Measurements from ENCODE around the gene CENPI. TPM values are rescaled to one million over a fixed set of nuclear protein-coding genes. Genes with fewer than 3 reads are reported as not detected.

CENPI gene
- total RNA-seq, 1 experiment from 2014 or later, result 15.3 TPM

DNA sequence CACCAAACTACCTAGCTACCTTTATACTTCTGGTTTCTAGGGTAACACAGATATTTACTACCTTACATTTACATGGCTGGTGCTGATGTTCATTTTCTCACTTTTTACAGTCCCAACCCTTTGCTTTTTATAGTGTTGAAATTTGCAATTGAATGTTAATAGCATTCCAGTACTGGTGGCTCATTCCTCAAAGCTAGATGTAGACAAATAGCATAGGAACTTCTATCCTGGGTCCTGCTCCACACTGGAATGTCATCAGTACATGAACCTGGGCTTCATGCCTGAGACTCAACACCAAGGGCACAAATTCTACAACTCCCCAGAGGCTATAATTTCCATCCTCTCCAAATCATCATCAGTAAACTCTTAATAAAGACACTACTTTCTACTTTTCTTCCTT, 35.8 kb upstream of the CENPI start:
- H3K4me2 ChIP-seq (ENCODE audit: low read length), result no peak overlapping the region
- CTCF ChIA-PET, result no interaction called here

More for the DNA sequence above, 35.8 kb upstream of the CENPI start:
- ATAC-seq (no peak), DNase-seq (ENCODE audit: low read depth, low spot score) (no peak)
- Histone ChIP-seq H3K27me3 (ENCODE audit: insufficient read depth, low read length) (no peaks in the 10 kb centered on the region), H3K4me1 (ENCODE audit: control insufficient read depth in 1 of 2, insufficient read depth in 2 of 2, low read length in 2 of 2) (peaks cover 0 to under 1% of the 10 kb centered on the region in 2 experiments; a peak in 1 of 4 replicates), H3K9me3 (ENCODE audit: control insufficient read depth in 1 of 2, insufficient read depth in 1 of 2, low read depth in 1 of 2, low read length in 2 of 2) (no peaks in the 10 kb centered on the region), H3K27ac (ENCODE audit: low read depth, low read length) (no peak overlapping the region), H2AFZ (ENCODE audit: low read depth, low read length, poor library complexity, severe bottlenecking) (no peak overlapping the region), H3K36me3 (ENCODE audit: control insufficient read depth in 1 of 2, insufficient read depth in 2 of 2, low read length in 2 of 2) (no peaks in the 10 kb centered on the region), H3K9me2 (ENCODE audit: insufficient read depth) (no peaks in the 10 kb centered on the region), H3K4me3 (replicated peaks in 1 of 2; ENCODE audit: low read depth in 1 of 2, low read length in 2 of 2) (no peak overlapping the region), H3K79me2 (ENCODE audit: insufficient read depth, low read length) (no peaks in the 10 kb centered on the region), H4K20me1 (ENCODE audit: insufficient read depth) (no peaks in the 10 kb centered on the region), H3K9ac (ENCODE audit: low read length) (no peak overlapping the region)
- intact Hi-C loops (cut with micrococcal nuclease), result no loop called here
- ChIA-PET POLR2A (no interaction called here), RAD21 (ENCODE audit: low non-redundant PET in 1 of 2, low total read pairs in 2 of 2, uncharacterized antibody in 2 of 2, unreplicated experiment in 2 of 2) (no interaction called here)
- BruUV-seq (replicated peaks), result no TSS peak
- TF ChIP-seq EZH2 (IDR thresholded peaks at IDR 0.05) (no peak), FOSL1 (IDR thresholded peaks at IDR 0.05; ENCODE audit: low read depth) (no peak), YY1 (IDR thresholded peaks at IDR 0.05; ENCODE audit: extremely low read depth, insufficient replicate concordance, low read depth, low read length) (no peak), SP1 (IDR thresholded peaks at IDR 0.05; ENCODE audit: low read depth) (no peak), EGR1 (IDR thresholded peaks at IDR 0.05; ENCODE audit: low read depth) (no peak), CEBPB (IDR thresholded peaks at IDR 0.05; ENCODE audit: low read depth) (no peak)
- TF ChIP-seq, protein P1, sequence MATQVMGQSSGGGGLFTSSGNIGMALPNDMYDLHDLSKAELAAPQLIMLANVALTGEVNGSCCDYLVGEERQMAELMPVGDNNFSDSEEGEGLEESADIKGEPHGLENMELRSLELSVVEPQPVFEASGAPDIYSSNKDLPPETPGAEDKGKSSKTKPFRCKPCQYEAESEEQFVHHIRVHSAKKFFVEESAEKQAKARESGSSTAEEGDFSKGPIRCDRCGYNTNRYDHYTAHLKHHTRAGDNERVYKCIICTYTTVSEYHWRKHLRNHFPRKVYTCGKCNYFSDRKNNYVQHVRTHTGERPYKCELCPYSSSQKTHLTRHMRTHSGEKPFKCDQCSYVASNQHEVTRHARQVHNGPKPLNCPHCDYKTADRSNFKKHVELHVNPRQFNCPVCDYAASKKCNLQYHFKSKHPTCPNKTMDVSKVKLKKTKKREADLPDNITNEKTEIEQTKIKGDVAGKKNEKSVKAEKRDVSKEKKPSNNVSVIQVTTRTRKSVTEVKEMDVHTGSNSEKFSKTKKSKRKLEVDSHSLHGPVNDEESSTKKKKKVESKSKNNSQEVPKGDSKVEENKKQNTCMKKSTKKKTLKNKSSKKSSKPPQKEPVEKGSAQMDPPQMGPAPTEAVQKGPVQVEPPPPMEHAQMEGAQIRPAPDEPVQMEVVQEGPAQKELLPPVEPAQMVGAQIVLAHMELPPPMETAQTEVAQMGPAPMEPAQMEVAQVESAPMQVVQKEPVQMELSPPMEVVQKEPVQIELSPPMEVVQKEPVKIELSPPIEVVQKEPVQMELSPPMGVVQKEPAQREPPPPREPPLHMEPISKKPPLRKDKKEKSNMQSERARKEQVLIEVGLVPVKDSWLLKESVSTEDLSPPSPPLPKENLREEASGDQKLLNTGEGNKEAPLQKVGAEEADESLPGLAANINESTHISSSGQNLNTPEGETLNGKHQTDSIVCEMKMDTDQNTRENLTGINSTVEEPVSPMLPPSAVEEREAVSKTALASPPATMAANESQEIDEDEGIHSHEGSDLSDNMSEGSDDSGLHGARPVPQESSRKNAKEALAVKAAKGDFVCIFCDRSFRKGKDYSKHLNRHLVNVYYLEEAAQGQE (IDR thresholded peaks at IDR 0.05; ENCODE audit: low read depth), result no peak
- TF ChIP-seq, protein P2, sequence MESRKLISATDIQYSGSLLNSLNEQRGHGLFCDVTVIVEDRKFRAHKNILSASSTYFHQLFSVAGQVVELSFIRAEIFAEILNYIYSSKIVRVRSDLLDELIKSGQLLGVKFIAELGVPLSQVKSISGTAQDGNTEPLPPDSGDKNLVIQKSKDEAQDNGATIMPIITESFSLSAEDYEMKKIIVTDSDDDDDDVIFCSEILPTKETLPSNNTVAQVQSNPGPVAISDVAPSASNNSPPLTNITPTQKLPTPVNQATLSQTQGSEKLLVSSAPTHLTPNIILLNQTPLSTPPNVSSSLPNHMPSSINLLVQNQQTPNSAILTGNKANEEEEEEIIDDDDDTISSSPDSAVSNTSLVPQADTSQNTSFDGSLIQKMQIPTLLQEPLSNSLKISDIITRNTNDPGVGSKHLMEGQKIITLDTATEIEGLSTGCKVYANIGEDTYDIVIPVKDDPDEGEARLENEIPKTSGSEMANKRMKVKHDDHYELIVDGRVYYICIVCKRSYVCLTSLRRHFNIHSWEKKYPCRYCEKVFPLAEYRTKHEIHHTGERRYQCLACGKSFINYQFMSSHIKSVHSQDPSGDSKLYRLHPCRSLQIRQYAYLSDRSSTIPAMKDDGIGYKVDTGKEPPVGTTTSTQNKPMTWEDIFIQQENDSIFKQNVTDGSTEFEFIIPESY (IDR thresholded peaks at IDR 0.05; ENCODE audit: extremely low read depth, insufficient replicate concordance, low read length), result no peak

All from HCT116 (cell line).